Measurements from ENCODE around the gene NSD2. TPM values are rescaled to one million over a fixed set of nuclear protein-coding genes. Genes with fewer than 3 reads are reported as not detected.

The NSD2 gene
- total RNA-seq, 1 experiment from 2014 or later, result 69.0 TPM

DNA sequence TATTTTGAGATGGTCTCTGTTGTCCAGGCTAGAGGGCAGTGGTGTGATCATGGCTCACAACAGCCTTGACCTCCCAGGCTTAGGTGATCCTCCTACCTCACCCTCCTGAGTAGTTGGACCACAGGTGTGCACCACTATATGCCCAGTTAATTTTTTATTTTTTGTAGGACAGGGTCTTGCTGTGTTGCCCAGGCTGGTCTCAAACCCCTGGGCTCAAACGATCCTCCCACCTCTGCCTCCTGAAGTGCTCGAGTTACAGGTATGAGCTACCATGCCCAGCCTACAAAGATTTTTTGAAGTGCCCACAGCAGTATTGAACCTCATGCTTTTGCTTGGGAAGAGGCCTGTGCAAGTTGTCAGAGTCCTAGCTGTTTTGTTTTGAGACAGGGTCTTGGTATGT is 31.1 kb downstream of the NSD2 start:
- no peak for DNase-seq
- no peak for ATAC-seq
- TF ChIP-seq EZH2 (IDR thresholded peaks at IDR 0.05; ENCODE audit: low read length, unreplicated experiment) (no peak), EZH2phosphoT487 (IDR thresholded peaks at IDR 0.05; ENCODE audit: borderline replicate concordance, low read length) (no peak)
- TF ChIP-seq, protein P1, sequence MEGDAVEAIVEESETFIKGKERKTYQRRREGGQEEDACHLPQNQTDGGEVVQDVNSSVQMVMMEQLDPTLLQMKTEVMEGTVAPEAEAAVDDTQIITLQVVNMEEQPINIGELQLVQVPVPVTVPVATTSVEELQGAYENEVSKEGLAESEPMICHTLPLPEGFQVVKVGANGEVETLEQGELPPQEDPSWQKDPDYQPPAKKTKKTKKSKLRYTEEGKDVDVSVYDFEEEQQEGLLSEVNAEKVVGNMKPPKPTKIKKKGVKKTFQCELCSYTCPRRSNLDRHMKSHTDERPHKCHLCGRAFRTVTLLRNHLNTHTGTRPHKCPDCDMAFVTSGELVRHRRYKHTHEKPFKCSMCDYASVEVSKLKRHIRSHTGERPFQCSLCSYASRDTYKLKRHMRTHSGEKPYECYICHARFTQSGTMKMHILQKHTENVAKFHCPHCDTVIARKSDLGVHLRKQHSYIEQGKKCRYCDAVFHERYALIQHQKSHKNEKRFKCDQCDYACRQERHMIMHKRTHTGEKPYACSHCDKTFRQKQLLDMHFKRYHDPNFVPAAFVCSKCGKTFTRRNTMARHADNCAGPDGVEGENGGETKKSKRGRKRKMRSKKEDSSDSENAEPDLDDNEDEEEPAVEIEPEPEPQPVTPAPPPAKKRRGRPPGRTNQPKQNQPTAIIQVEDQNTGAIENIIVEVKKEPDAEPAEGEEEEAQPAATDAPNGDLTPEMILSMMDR (conservative IDR thresholded peaks at IDR 0.05; ENCODE audit: low read depth, low read length), result no peak

DNA sequence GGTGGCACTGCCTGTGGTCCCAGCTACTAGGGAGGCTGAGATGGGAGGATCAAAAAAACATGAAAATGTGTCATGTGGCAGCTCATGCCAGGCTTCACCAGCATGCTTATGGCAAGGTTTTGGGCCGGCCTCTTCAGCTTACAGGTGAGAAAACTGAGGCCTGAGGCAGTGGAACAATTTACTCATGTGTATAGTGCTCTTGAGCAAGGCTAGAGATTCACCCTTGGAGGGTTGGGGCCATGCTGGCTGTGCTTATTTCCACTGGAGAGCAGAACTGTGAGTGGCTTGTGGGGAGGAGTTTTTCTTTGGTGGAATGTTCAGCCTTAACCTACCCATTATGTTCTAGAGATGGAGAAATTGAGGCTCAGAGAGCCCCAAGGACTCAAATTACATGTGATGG is 31.8 kb downstream of the NSD2 start:
- no TSS peak for BruUV-seq (replicated peaks)
- Histone ChIP-seq H3K36me3 (ENCODE audit: low read depth, low read length) (peaks cover 35% of the 10 kb centered on the region), H3K4me2 (ENCODE audit: low read length) (no peak overlapping the region), H4K20me1 (ENCODE audit: low read length) (peaks cover 19% of the 10 kb centered on the region), H3K9me3 (ENCODE audit: low read length) (no peaks in the 10 kb centered on the region), H3K27me3 (ENCODE audit: low read length) (no peaks in the 10 kb centered on the region), H3K4me1 (ENCODE audit: insufficient read depth, low read length) (no peaks in the 10 kb centered on the region), H3K9ac (ENCODE audit: low read length) (no peak overlapping the region), H3F3A (ENCODE audit: low read length, unreplicated experiment) (no peaks in the 10 kb centered on the region), H2AFZ (ENCODE audit: low read length) (no peak overlapping the region), H3K79me2 (ENCODE audit: low read length) (peaks cover 91% of the 10 kb centered on the region), H3K9me2 (replicated peaks; ENCODE audit: low read length) (no peaks in the 10 kb centered on the region), H3K4me3 (ENCODE audit: low read length) (no peak overlapping the region), H3K27ac (ENCODE audit: low read length) (no peak overlapping the region)
- intact Hi-C loops (cut with micrococcal nuclease), result no loop called here
- DNase-seq (no peak), ATAC-seq (no peak)
- TF ChIP-seq EZH2 (IDR thresholded peaks at IDR 0.05; ENCODE audit: low read length, unreplicated experiment), result no peak
- TF ChIP-seq EZH2phosphoT487 (IDR thresholded peaks at IDR 0.05; ENCODE audit: borderline replicate concordance, low read length), result no peak
- TF ChIP-seq, protein P1 (conservative IDR thresholded peaks at IDR 0.05; ENCODE audit: low read depth, low read length), result no peak
- ChIA-PET CTCF (no interaction called here), POLR2A (ENCODE audit: unreplicated experiment) (no interaction called here)

More for the DNA sequence above, 31.1 kb downstream of the NSD2 start:
- H3K79me2 ChIP-seq (ENCODE audit: low read length), result peaks cover 91% of the 10 kb centered on the region
- no peak overlapping the region for H3K27ac ChIP-seq (ENCODE audit: low read length)
- no peaks in the 10 kb centered on the region for H3K4me1 ChIP-seq (ENCODE audit: insufficient read depth, low read length)
- peaks cover 34% of the 10 kb centered on the region for H3K36me3 ChIP-seq (ENCODE audit: low read depth, low read length)
- H3K9me2 ChIP-seq (replicated peaks; ENCODE audit: low read length), result no peaks in the 10 kb centered on the region
- POLR2A ChIA-PET (ENCODE audit: unreplicated experiment), result no interaction called here
- H3K4me3 ChIP-seq (ENCODE audit: low read length), result no peak overlapping the region
- H3F3A ChIP-seq (ENCODE audit: low read length, unreplicated experiment), result no peaks in the 10 kb centered on the region
- intact Hi-C loops (cut with micrococcal nuclease), result no loop called here
- BruUV-seq (replicated peaks), result no TSS peak
- H3K4me2 ChIP-seq (ENCODE audit: low read length), result no peak overlapping the region
- H4K20me1 ChIP-seq (ENCODE audit: low read length), result peaks cover 19% of the 10 kb centered on the region
- H2AFZ ChIP-seq (ENCODE audit: low read length), result no peak overlapping the region
- no peaks in the 10 kb centered on the region for H3K9me3 ChIP-seq (ENCODE audit: low read length)
- no peaks in the 10 kb centered on the region for H3K27me3 ChIP-seq (ENCODE audit: low read length)
- CTCF ChIA-PET, result no interaction called here
- no peak overlapping the region for H3K9ac ChIP-seq (ENCODE audit: low read length)

DNA sequence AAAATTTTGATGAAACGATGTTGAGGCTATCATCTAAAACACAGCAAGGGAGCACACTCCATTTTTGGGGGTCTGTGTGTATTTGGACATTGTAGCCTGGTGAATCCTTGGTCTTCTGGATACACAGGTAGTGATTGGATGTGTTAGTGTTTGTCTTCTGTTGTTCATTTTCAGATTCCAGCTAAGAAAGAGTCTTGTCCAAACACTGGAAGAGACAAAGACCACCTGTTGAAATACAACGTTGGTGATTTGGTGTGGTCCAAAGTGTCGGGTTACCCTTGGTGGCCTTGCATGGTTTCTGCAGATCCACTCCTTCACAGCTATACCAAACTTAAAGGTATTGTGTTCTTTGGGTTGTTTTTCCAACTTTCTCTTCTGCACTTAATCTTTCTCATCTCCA is 32.8 kb downstream of the NSD2 start:
- no TSS peak for BruUV-seq (replicated peaks)
- TF ChIP-seq, protein P1 (conservative IDR thresholded peaks at IDR 0.05; ENCODE audit: low read depth, low read length), result no peak
- no peak for TF ChIP-seq EZH2 (IDR thresholded peaks at IDR 0.05; ENCODE audit: low read length, unreplicated experiment)
- TF ChIP-seq EZH2phosphoT487 (IDR thresholded peaks at IDR 0.05; ENCODE audit: borderline replicate concordance, low read length), result no peak
- no peaks in the 10 kb centered on the region for H3K4me1 ChIP-seq (ENCODE audit: insufficient read depth, low read length)
- ChIA-PET POLR2A (ENCODE audit: unreplicated experiment) (no interaction called here), CTCF (no interaction called here)
- ATAC-seq (no peak), DNase-seq (no peak)
- no peak overlapping the region for H3K27ac ChIP-seq (ENCODE audit: low read length)
- no peak overlapping the region for H3K9ac ChIP-seq (ENCODE audit: low read length)
- no peak overlapping the region for H2AFZ ChIP-seq (ENCODE audit: low read length)
- H3K79me2 ChIP-seq (ENCODE audit: low read length), result peaks cover 95% of the 10 kb centered on the region
- H3K9me3 ChIP-seq (ENCODE audit: low read length), result no peaks in the 10 kb centered on the region
- no peaks in the 10 kb centered on the region for H3K27me3 ChIP-seq (ENCODE audit: low read length)
- peaks cover 16% of the 10 kb centered on the region for H4K20me1 ChIP-seq (ENCODE audit: low read length)
- H3F3A ChIP-seq (ENCODE audit: low read length, unreplicated experiment), result no peaks in the 10 kb centered on the region
- H3K4me3 ChIP-seq (ENCODE audit: low read length), result no peak overlapping the region
- H3K9me2 ChIP-seq (replicated peaks; ENCODE audit: low read length), result no peaks in the 10 kb centered on the region
- peaks cover 38% of the 10 kb centered on the region for H3K36me3 ChIP-seq (ENCODE audit: low read depth, low read length)
- intact Hi-C loops (cut with micrococcal nuclease), result no loop called here
- H3K4me2 ChIP-seq (ENCODE audit: low read length), result no peak overlapping the region
